Naive thymus-derived CD8-positive, alpha-beta T cell (primary cell): ENCODE results near the gene PRPF4. TPM values are rescaled to one million over a fixed set of nuclear protein-coding genes. Genes with fewer than 3 reads are reported as not detected.

Experiments
- ATAC-seq, 2 donors: fragments of 150-1000 bp; cut with Tn5 transposase in 1 of 2; sonication (Bioruptor Pico), chemical (Tn5 transposase) in 1 of 2; 1 replicate in 1 of 2; 2 replicates in 1 of 2; pipeline ENCODE4 v1.10.0; 2021; ENCODE audit warnings: mild to moderate bottlenecking in 2 of 2, moderate library complexity in 2 of 2
- POLR2A ChIA-PET: fragments of 350-600 bp; sonication (Branson Sonifier 250); formaldehyde crosslinking; loops from one replicate; lab custom pipeline; 2021; ENCODE audit warnings: antibody characterized with exemption; lab: Charles Lee
- DNase-seq, 10 donors: peaks; one replicate each; pipeline versions ENCODE4 v3.0.0 to v3.0.0-alpha.2; 2020 to 2022
- H3K27ac Mint-ChIP-seq, 10 donors: one replicate each; pipeline ENCODE4 v1.8.0; 2020 to 2022; ENCODE audit warnings: mild to moderate bottlenecking in 10 of 10, mixed read lengths in 10 of 10, moderate library complexity in 4 of 10, inconsistent platforms in 1 of 10
- H3K27me3 Mint-ChIP-seq, 5 donors: one replicate each; pipeline ENCODE4 v1.8.0; 2021 to 2022; ENCODE audit warnings: mixed read lengths in 5 of 5
- H3K36me3 Mint-ChIP-seq, 3 donors: one replicate each; pipeline ENCODE4 v1.8.0; 2020 to 2022; ENCODE audit warnings: mixed read lengths in 3 of 3, mild to moderate bottlenecking in 2 of 3, inconsistent platforms in 1 of 3
- H3K4me1 Mint-ChIP-seq, 4 donors: one replicate each; pipeline ENCODE4 v1.8.0; 2021 to 2022; ENCODE audit warnings: mixed read lengths in 4 of 4
- H3K4me3 Mint-ChIP-seq, 10 donors: one replicate each; pipeline ENCODE4 v1.8.0; 2020 to 2022; ENCODE audit warnings: mild to moderate bottlenecking in 10 of 10, mixed read lengths in 10 of 10, moderate library complexity in 6 of 10, inconsistent platforms in 1 of 10
- H3K9me3 Mint-ChIP-seq, 9 donors: one replicate each; pipeline ENCODE4 v1.8.0; 2020 to 2022; ENCODE audit warnings: mixed read lengths in 9 of 9, mild to moderate bottlenecking in 3 of 9, inconsistent platforms in 1 of 9, moderate library complexity in 1 of 9
- polyA plus RNA-seq, 3 donors: library from polyadenylated mRNA; unstranded; fragments of 300-500 nt; fragmentation: Illumina TruSeq; gene quantifications; one replicate each; pipeline ENCODE4 v1.2.3, GENCODE V29; 2021
- total RNA-seq, 8 experiments: library from RNA in 2 of 8; stranded (reverse) in 2 of 8; gene quantifications; one replicate each; pipeline ENCODE4 v1.2.3 and lab custom pipeline; 2021 to 2026

The PRPF4 gene
- total and polyA plus RNA-seq, 5 experiments from 2014 or later: 16.6 to 24.0 (median 21.7) TPM

DNA sequence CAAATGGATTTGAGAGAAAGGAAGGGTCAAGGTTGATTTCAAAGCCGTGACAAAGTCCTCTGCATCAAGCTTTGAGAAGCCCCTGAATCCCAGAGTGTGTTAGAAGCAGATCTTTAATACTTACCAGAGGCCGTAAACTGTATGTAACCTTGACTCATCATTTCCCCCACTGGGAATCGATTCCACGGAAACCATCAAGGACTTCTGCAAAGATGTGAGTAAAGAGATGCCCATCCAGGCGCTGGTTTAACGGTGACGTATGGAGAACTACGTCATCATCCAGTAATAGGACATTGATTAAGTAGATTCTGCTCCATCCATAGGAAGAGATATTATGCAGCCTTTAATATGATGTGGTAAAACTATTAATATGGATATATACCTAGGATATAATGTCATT, 26.1 kb downstream of the PRPF4 start:
- Mint-ChIP-seq H3K27ac (no peak overlapping the region), H3K4me1 (peaks cover 0 to 2% (median 0%) of the 10 kb centered on the region in 4 donors), H3K9me3 (no peaks in the 10 kb centered on the region), H3K36me3 (no peaks in the 10 kb centered on the region), H3K27me3 (peaks cover 0 to 11% (median 7%) of the 10 kb centered on the region in 5 donors), H3K4me3 (no peak overlapping the region)
- DNase-seq: no peak
- POLR2A ChIA-PET: no interaction called here
- no peak for ATAC-seq

GRCh38 chr9:113302792-113303418, 27.4 kb downstream of the PRPF4 start, which contains the start of gene RNF183:
Gene RNF183, minus strand, starts transcription at chr9:113303376. Its CDS starts 5,192 bp downstream, at chr9:113298184.
- Mint-ChIP-seq H3K9me3 (no peaks in the 10 kb centered on the region), H3K27me3 (peaks cover 0 to 11% (median 7%) of the 10 kb centered on the region in 5 donors), H3K4me1 (peaks cover 0 to 2% (median 0%) of the 10 kb centered on the region in 4 donors), H3K36me3 (no peaks in the 10 kb centered on the region), H3K4me3 (no peak within 1 kb of the TSS), H3K27ac (peak within 1 kb of the TSS in 1 of 10 donors; percentile 31)
- POLR2A ChIA-PET: no interaction called here
- DNase-seq (no peak), ATAC-seq (no peak)

- no peaks in the 10 kb centered on the region for H3K4me1 Mint-ChIP-seq
- DNase-seq (no peak), ATAC-seq (no peak)
- no peak overlapping the region for H3K4me3 Mint-ChIP-seq
- POLR2A ChIA-PET: no interaction called here
- H3K9me3 Mint-ChIP-seq: no peaks in the 10 kb centered on the region
- no peaks in the 10 kb centered on the region for H3K36me3 Mint-ChIP-seq
- peaks cover 0 to 11% (median 4%) of the 10 kb centered on the region in 5 donors for H3K27me3 Mint-ChIP-seq
- peak overlapping the region in 2 of 10 donors; percentile 72 to 82 for H3K27ac Mint-ChIP-seq
Measured at GRCh38 chr9:113306566-113306965, 31.1 kb downstream of the PRPF4 start.

DNA sequence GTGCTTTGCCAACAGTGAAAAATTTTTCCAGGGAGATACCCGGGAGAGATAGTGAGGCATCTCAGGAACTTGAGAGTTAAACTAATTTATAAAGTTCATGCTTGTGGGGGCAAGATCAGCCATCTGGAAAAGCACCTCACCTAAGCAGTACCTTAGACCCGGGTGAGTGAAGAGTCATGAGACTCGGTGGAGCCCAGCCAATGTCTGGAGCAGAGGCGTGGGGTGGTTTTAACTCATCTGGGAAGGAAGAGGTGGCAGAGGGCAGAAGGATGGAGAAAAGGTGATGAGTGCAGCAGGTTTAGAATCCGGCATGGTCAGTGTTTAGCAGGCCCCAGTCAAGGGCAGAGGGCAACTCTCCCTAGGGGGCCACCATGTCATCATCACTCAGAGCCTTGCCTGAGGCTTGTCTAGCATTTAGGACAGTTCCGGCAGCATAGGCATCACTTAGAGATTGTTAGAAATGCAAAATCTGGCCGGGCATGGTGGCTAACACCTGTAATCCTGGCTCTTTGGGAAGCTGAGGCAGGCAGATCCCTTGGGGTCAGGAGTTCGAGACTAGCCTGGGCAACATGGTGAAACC, 32.0 kb downstream of the PRPF4 start:
- H3K27me3 Mint-ChIP-seq: peaks cover 0 to 11% (median 4%) of the 10 kb centered on the region in 5 donors
- no peak for ATAC-seq
- POLR2A ChIA-PET: no interaction called here
- no peaks in the 10 kb centered on the region for H3K36me3 Mint-ChIP-seq
- H3K9me3 Mint-ChIP-seq: no peaks in the 10 kb centered on the region
- DNase-seq: no peak
- no peak overlapping the region for H3K27ac Mint-ChIP-seq
- H3K4me1 Mint-ChIP-seq: no peaks in the 10 kb centered on the region
- no peak overlapping the region for H3K4me3 Mint-ChIP-seq

DNA sequence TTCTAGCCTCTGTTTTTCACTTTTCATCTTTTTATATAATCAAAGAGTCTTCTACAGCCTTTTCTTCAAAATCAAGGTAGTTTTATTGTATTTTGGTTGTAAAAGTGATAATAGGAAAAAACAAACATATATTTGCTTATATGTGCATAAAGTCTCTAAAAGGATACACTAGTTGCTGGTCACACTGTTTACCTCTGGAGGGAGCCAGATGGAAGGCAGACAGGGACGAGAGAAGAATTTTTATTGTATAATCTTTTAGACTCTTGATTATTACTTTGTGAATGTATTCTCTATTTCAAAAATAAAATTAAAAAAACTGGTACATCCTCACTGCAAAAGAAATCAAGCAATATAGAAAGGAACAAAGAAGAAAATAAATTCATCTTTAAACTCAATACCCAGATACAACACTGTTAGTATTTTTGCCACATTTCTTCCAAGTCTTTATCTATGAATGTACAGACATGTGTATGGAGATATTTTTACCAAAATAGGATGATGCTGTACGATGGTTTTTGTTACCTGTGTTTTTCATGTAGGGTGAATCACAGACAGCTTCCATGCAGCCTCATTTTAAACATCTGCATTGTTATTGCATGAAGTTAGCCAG, 33.9 kb downstream of the PRPF4 start:
- no peaks in the 10 kb centered on the region for H3K4me1 Mint-ChIP-seq
- peaks cover 0 to 4% (median 0%) of the 10 kb centered on the region in 5 donors for H3K27me3 Mint-ChIP-seq
- POLR2A ChIA-PET: interaction anchor here (0.6 kb wide), 1 partner anchor 33 kb away, joined by 3 read pairs; no protein-coding TSS in a partner anchor
- peak in 5 of 10 donors; percentile 8 to 43 (median 15) for DNase-seq
- no peak overlapping the region for H3K27ac Mint-ChIP-seq
- peak in 1 of 2 donors; percentile 47 for ATAC-seq
- H3K4me3 Mint-ChIP-seq: no peak overlapping the region
- no peaks in the 10 kb centered on the region for H3K36me3 Mint-ChIP-seq
- H3K9me3 Mint-ChIP-seq: no peaks in the 10 kb centered on the region

- H3K4me3 Mint-ChIP-seq: no peak overlapping the region
Measured at GRCh38 chr9:113310538-113310937, 35.1 kb downstream of the PRPF4 start.

GRCh38 chr9:113311961-113312360, 36.5 kb downstream of the PRPF4 start:
- Mint-ChIP-seq H3K27ac (no peak overlapping the region), H3K36me3 (no peaks in the 10 kb centered on the region), H3K4me1 (no peaks in the 10 kb centered on the region), H3K9me3 (no peaks in the 10 kb centered on the region), H3K27me3 (no peaks in the 10 kb centered on the region), H3K4me3 (no peak overlapping the region)
- POLR2A ChIA-PET: no interaction called here
- ATAC-seq: no peak
- no peak for DNase-seq

More at GRCh38 chr9:113310538-113310937, 35.1 kb downstream of the PRPF4 start:
- H3K27me3 Mint-ChIP-seq: peaks cover 0 to 1% (median 0%) of the 10 kb centered on the region in 5 donors
- H3K4me1 Mint-ChIP-seq: no peaks in the 10 kb centered on the region
- no peaks in the 10 kb centered on the region for H3K36me3 Mint-ChIP-seq
- POLR2A ChIA-PET: interaction anchor here (0.5 kb wide), 1 partner anchor 27 kb away, joined by 5 read pairs; no protein-coding TSS in a partner anchor
- H3K9me3 Mint-ChIP-seq: no peaks in the 10 kb centered on the region
- H3K27ac Mint-ChIP-seq: no peak overlapping the region
- no peak for ATAC-seq
- DNase-seq: no peak

DNA sequence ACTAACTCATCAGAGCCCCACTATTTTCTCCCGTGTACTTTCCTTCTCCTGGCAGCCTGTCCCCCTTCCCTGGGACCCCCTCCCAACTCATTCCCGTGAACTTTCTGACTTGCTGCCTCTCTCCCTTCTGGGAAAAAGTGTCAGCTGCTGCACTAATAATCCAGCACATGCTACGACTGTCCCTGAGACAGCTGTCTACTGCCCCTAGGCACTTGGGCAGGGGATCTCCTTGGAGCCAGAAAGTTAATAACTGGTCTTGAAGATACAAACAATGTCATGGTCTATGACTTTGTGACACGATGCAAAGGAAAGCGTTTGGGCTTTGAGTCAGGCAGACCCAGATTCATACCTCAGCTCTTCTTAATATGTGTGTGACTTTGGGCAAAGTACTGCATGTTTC, 37.8 kb downstream of the PRPF4 start:
- no peaks in the 10 kb centered on the region for H3K4me1 Mint-ChIP-seq
- H3K9me3 Mint-ChIP-seq: no peaks in the 10 kb centered on the region
- no peak for ATAC-seq
- no peak for DNase-seq
- H3K4me3 Mint-ChIP-seq: no peak overlapping the region
- POLR2A ChIA-PET: no interaction called here
- H3K27me3 Mint-ChIP-seq: no peaks in the 10 kb centered on the region
- H3K27ac Mint-ChIP-seq: peak overlapping the region in 1 of 10 donors; percentile 18
- H3K36me3 Mint-ChIP-seq: no peaks in the 10 kb centered on the region

DNA sequence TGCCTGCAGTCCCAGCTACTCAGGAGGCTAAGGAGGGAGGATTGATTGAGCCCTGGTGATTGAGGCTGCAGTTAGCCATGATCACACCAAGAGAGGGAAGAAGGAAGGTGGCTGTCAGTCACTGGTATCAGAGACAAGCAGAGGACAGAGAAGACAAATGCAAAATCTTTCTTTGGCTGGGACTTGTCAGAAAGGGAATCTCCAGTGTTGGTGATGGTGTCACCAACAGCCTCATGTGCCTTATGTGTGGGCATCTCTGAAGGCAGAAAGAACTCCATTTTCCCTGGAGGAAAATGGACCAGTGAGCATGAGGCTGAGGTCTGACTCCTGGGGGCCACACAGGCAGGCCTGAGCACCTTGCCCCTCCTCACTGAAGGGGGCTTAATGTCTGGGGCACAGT, 39.8 kb downstream of the PRPF4 start:
- Mint-ChIP-seq H3K4me3 (no peak overlapping the region), H3K27ac (peak overlapping the region in 1 of 10 donors; percentile 50), H3K36me3 (peaks cover 0 to 4% (median 2%) of the 10 kb centered on the region in 3 donors), H3K9me3 (no peaks in the 10 kb centered on the region), H3K27me3 (no peaks in the 10 kb centered on the region), H3K4me1 (no peaks in the 10 kb centered on the region)
- POLR2A ChIA-PET: no interaction called here
- DNase-seq (no peak), ATAC-seq (no peak)

DNA sequence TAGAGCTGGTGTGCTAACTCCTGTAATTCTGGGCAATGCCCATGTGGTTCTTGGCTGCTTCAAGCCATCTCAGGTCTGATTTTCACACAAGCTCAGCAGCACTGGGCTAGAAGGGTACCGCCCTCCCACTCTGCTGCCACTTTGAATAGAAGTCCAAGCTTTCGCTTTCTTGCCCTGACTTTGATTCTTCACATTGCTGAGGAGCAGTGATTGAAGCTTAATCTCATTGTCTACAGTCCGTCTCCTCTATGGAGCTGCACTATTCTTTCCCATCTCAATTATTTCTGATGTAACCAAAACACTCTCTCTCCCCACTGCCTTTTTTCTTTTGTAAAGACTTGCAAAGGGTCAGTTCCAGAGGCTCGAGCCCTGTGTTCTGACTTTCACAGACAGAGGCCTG, 40.6 kb downstream of the PRPF4 start:
- POLR2A ChIA-PET: no interaction called here
- Mint-ChIP-seq H3K36me3 (peaks cover 0 to 4% (median 2%) of the 10 kb centered on the region in 3 donors), H3K27ac (no peak overlapping the region), H3K27me3 (no peaks in the 10 kb centered on the region), H3K9me3 (no peaks in the 10 kb centered on the region), H3K4me1 (no peaks in the 10 kb centered on the region), H3K4me3 (no peak overlapping the region)
- DNase-seq: no peak
- no peak for ATAC-seq

DNA sequence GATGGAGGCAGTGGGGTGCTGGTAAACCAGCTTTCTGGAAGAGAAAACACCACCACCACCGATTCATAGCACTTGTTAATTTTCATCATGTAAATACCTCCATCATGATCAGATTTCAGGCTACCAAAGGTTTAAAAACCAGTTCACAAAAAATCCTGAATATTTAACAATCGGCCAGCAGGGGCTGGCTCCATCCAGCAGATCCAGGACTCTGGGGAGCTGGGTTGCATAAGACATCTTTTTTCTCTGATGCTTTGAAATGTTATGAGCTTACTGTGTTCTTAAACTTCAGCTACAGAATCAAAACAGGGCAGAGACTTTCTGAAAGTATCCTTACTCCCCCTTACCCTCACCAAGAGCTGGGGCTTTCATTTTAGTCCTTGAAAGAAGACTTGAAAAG, 42.3 kb downstream of the PRPF4 start:
- Mint-ChIP-seq H3K4me3 (no peak overlapping the region), H3K9me3 (no peaks in the 10 kb centered on the region), H3K27ac (no peak overlapping the region), H3K36me3 (peaks cover 0 to 4% (median 2%) of the 10 kb centered on the region in 3 donors), H3K27me3 (no peaks in the 10 kb centered on the region), H3K4me1 (no peaks in the 10 kb centered on the region)
- DNase-seq (no peak), ATAC-seq (no peak)
- POLR2A ChIA-PET: no interaction called here

- POLR2A ChIA-PET: no interaction called here
Measured at GRCh38 chr9:113319054-113319453, 43.6 kb downstream of the PRPF4 start.

DNA sequence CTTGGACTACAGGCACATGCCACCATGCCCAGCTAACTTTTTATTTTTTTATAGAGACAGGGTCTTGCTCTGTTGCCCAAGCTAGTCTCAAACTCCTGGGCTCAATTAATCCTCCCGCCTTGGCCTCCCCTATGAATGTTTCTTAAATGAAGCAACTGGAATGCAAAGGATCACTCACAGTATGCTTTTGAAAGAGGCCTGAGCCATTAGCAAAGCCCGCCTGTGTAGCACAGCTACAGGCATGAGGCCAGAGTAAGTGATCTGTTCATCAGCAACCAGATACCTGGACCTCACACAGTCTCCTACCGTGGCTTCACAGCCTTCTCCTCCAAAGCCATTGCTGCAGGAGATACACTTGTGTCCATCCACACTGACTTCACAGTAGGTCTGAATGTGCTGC, 44.6 kb downstream of the PRPF4 start:
- peaks cover 0 to 4% (median 2%) of the 10 kb centered on the region in 3 donors for H3K36me3 Mint-ChIP-seq
- no peaks in the 10 kb centered on the region for H3K4me1 Mint-ChIP-seq
- H3K4me3 Mint-ChIP-seq: no peak overlapping the region
- no peak for DNase-seq
- ATAC-seq: no peak
- H3K9me3 Mint-ChIP-seq: no peaks in the 10 kb centered on the region
- no peak overlapping the region for H3K27ac Mint-ChIP-seq
- H3K27me3 Mint-ChIP-seq: no peaks in the 10 kb centered on the region
- POLR2A ChIA-PET: no interaction called here

More at GRCh38 chr9:113319054-113319453, 43.6 kb downstream of the PRPF4 start:
- ATAC-seq (no peak), DNase-seq (no peak)
- Mint-ChIP-seq H3K4me1 (no peaks in the 10 kb centered on the region), H3K9me3 (no peaks in the 10 kb centered on the region), H3K4me3 (no peak overlapping the region), H3K27ac (no peak overlapping the region), H3K27me3 (no peaks in the 10 kb centered on the region), H3K36me3 (peaks cover 0 to 4% (median 2%) of the 10 kb centered on the region in 3 donors)
